Uterus (tissue), 4 donors: Measurements from ENCODE around the gene ETV1. TPM values are rescaled to one million over a fixed set of nuclear protein-coding genes. Genes with fewer than 3 reads are reported as not detected.

Experiments used
- DNase-seq, 2 donors: peaks; one replicate each; pipeline ENCODE4 v3.0.0-alpha.2; 2019 to 2020
- H3K27ac ChIP-seq, 2 donors: fragments of 200-600 bp; sonication (generic); 1 replicate in 1 of 2; 2 replicates in 1 of 2; pipeline ENCODE4 v1.5.1; 2016 to 2018
- H3K27me3 ChIP-seq, 2 donors: fragments of 200-600 bp; sonication (generic); one replicate each; pipeline ENCODE4 v1.5.1; 2018 to 2019; ENCODE audit warnings: control low read depth in 1 of 2
- H3K36me3 ChIP-seq, 2 donors: fragments of 200-600 bp; sonication (generic); one replicate each; pipeline ENCODE4 v1.5.1; 2019; ENCODE audit warnings: control low read depth in 1 of 2
- H3K4me1 ChIP-seq, 2 donors: fragments of 200-600 bp; sonication (generic); one replicate each; pipeline ENCODE4 v1.5.1; 2018 to 2019; ENCODE audit warnings: control low read depth in 1 of 2
- H3K4me3 ChIP-seq, 2 donors: fragments of 200-600 bp; sonication (generic); 1 replicate in 1 of 2; 2 replicates in 1 of 2; pipeline ENCODE4 v1.5.1; 2018 to 2019; ENCODE audit warnings: mild to moderate bottlenecking in 1 of 2
- H3K9me3 ChIP-seq, 2 donors: fragments of 200-600 bp; sonication (generic); one replicate each; pipeline ENCODE4 v1.5.1; 2019; ENCODE audit warnings: control low read depth in 1 of 2
- POLR2A ChIP-seq, 2 donors: fragments of 450-650 bp; IDR thresholded peaks; one replicate each; pipeline ENCODE4 v1.6.1; 2016; ENCODE audit warnings: antibody characterized with exemption in 2 of 2, mild to moderate bottlenecking in 1 of 2, moderate library complexity in 1 of 2
- intact Hi-C: fragments of 100-400 bp; cut with DNase I; formaldehyde crosslinking; loops from one replicate; pipeline ENCODE4 v1.15.1; 2023; ENCODE audit warnings: low total_unique reads
- total RNA-seq, 4 donors: library from RNA; depleted of rRNA in 3 of 4; stranded (reverse); fragments of >200 nt in 3 of 4; gene quantifications; one replicate each; pipeline versions ENCODE4 v1.1.0 to v1.2.4, GENCODE V29; 2014 to 2023
- TF ChIP-seq, protein P1 (sequence below), 4 experiments: fragments of 200-600 bp in 2 of 4; fragments of 450-650 bp in 2 of 4; sonication (generic) in 2 of 4; IDR thresholded peaks; one replicate each; pipeline ENCODE4 v1.5.1; 2016 to 2019; ENCODE audit warnings: antibody characterized with exemption in 4 of 4, mild to moderate bottlenecking in 2 of 4, moderate library complexity in 1 of 4
- donor health status: DM: yes; HTN: yes; CAD: no.

The ETV1 gene
- total RNA-seq, 4 donors from 2014 or later: 1.5 to 35.3 (median 5.2) TPM

DNA sequence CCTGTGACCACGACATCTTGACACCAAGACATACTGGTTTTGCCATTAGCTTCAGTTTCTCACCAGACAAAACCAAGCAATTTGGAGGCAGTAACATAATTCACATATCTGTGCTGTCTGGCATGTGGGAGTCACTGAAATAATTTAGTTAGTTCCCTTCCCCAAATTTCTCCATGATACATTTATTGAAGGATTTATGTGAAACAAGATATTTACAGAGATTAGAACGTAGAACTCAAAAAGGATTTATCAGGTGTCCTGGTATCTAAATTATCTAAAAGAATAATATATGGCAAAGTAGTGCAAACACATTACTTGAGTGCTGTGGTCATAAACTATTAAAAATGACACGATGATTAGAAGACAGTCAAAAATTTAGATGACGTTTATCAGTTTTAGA, 98.7 kb downstream of the ETV1 start:
- no peaks in the 10 kb centered on the region for H3K27me3 ChIP-seq
- H3K4me1 ChIP-seq: no peaks in the 10 kb centered on the region
- H3K4me3 ChIP-seq: no peak overlapping the region
- H3K9me3 ChIP-seq: no peaks in the 10 kb centered on the region
- TF ChIP-seq POLR2A (IDR thresholded peaks at IDR 0.05): no peak
- TF ChIP-seq, protein P1, sequence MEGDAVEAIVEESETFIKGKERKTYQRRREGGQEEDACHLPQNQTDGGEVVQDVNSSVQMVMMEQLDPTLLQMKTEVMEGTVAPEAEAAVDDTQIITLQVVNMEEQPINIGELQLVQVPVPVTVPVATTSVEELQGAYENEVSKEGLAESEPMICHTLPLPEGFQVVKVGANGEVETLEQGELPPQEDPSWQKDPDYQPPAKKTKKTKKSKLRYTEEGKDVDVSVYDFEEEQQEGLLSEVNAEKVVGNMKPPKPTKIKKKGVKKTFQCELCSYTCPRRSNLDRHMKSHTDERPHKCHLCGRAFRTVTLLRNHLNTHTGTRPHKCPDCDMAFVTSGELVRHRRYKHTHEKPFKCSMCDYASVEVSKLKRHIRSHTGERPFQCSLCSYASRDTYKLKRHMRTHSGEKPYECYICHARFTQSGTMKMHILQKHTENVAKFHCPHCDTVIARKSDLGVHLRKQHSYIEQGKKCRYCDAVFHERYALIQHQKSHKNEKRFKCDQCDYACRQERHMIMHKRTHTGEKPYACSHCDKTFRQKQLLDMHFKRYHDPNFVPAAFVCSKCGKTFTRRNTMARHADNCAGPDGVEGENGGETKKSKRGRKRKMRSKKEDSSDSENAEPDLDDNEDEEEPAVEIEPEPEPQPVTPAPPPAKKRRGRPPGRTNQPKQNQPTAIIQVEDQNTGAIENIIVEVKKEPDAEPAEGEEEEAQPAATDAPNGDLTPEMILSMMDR (IDR thresholded peaks at IDR 0.05): no peak
- H3K27ac ChIP-seq: no peak overlapping the region
- no peaks in the 10 kb centered on the region for H3K36me3 ChIP-seq
- intact Hi-C loops: no loop called here
- DNase-seq: no peak

DNA sequence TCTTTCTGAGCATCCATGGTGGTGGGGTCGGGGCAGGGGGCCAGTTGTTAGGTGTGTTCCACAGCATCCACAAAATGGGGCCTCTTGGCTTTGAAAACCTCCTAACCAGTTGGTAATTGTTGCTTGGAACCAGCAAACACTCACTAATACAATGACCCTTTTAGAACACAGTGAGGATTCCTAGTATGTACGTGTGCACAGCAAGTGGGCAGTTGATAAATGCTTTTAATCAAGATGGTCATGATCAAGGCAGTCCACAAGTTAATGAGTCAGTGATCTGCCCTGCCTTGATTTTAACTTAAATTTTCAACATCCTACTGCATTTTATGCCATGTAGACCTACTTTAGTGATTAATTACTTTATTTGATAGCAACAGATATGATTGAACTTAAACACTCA, 103.1 kb downstream of the ETV1 start:
- no peaks in the 10 kb centered on the region for H3K27me3 ChIP-seq
- H3K9me3 ChIP-seq: no peaks in the 10 kb centered on the region
- no peak for TF ChIP-seq POLR2A (IDR thresholded peaks at IDR 0.05)
- TF ChIP-seq, protein P1 (IDR thresholded peaks at IDR 0.05): no peak
- H3K27ac ChIP-seq: no peak overlapping the region
- no peak for DNase-seq
- H3K4me1 ChIP-seq: no peaks in the 10 kb centered on the region
- intact Hi-C loops: no loop called here
- H3K4me3 ChIP-seq: no peak overlapping the region
- no peaks in the 10 kb centered on the region for H3K36me3 ChIP-seq

DNA sequence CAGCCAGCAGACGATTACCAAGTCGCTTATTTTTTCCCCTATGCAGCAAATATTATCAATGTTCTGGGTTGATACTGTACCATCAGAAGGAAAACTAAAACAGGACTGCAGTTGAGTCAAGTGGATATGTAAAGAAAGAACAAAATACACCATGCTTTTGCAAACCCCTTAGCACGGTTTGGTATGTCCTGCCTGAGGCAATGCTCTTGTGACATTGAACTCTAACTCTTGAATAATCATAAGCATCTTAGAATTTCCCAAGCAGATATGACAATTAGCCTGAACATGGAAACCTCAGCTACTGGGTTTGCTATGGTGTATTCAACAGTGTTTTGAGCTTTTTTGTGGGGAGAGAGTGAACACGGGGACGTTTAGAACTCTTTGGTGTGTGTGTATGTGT, 107.4 kb downstream of the ETV1 start:
- H3K4me1 ChIP-seq: no peaks in the 10 kb centered on the region
- no peaks in the 10 kb centered on the region for H3K9me3 ChIP-seq
- H3K36me3 ChIP-seq: no peaks in the 10 kb centered on the region
- H3K27me3 ChIP-seq: no peaks in the 10 kb centered on the region
- TF ChIP-seq, protein P1 (IDR thresholded peaks at IDR 0.05): no peak
- TF ChIP-seq POLR2A (IDR thresholded peaks at IDR 0.05): no peak
- H3K4me3 ChIP-seq: no peak overlapping the region
- intact Hi-C loops: no loop called here
- no peak for DNase-seq
- H3K27ac ChIP-seq: no peak overlapping the region

DNA sequence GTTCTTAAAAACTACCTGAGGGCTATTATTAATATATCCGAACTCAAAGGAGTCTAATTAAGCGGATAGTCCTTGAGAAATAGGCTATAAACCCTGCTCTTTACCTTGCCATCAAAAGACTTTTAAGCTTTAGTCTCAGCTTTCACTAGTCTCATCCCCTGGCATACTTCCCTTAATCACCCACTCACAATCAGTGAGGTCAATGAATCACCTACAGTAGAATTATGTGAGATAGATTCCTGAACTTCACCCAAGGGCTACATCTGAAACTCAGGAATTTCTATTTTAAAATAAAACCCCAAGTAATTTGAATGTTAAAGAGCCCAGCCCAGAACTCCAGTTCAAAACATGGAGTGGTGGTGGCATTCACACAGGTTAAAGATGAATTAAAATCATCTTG, 108.7 kb downstream of the ETV1 start:
- Histone ChIP-seq H3K4me3 (no peak overlapping the region), H3K27ac (no peak overlapping the region), H3K4me1 (no peaks in the 10 kb centered on the region), H3K27me3 (no peaks in the 10 kb centered on the region), H3K9me3 (no peaks in the 10 kb centered on the region), H3K36me3 (no peaks in the 10 kb centered on the region)
- no peak for TF ChIP-seq POLR2A (IDR thresholded peaks at IDR 0.05)
- TF ChIP-seq, protein P1 (IDR thresholded peaks at IDR 0.05): no peak
- intact Hi-C loops: no loop called here
- DNase-seq: no peak

DNA sequence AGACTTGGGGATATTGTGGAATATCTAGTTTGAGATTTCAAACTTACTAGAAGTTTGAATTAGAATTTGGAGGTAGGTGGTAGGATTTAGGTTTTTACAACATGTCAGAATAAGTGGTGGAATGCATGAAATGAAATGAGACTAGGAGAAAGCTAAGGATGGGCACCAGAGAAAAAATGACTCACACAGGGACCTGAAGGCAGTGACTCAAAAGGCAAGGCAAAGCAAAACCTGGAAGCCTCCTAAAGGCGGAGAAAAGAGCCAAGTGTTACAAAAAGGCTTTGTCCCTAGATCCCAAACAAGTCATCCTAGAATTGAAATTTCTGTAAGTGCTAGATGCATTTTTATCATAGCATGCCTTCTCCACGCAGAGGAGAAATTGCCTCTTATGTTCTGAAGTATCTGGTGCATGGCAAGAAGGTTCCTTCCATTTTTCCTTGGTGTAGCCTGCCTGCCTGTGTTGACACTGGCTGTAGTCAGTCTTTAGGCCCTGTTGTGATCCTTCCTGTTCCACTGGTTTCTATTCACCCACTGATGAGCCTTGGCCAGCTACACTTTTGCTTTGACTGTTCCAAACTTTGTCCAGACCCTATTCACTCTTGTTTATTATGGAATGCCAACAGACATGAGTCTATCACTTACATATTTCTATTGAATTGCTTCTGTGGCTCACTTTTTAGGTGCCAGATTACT, 109.3 kb downstream of the ETV1 start:
- Histone ChIP-seq H3K36me3 (no peaks in the 10 kb centered on the region), H3K27me3 (no peaks in the 10 kb centered on the region), H3K4me3 (no peak overlapping the region), H3K4me1 (no peaks in the 10 kb centered on the region), H3K27ac (no peak overlapping the region), H3K9me3 (no peaks in the 10 kb centered on the region)
- DNase-seq: no peak
- intact Hi-C loops: no loop called here
- TF ChIP-seq, protein P1 (IDR thresholded peaks at IDR 0.05): no peak
- TF ChIP-seq POLR2A (IDR thresholded peaks at IDR 0.05): no peak
